ENCODE measurements around the gene DCLK3. TPM values are rescaled to one million over a fixed set of nuclear protein-coding genes. Genes with fewer than 3 reads are reported as not detected.

The DCLK3 gene
- total RNA-seq, 2 experiments from 2014 or later = not detected

DNA sequence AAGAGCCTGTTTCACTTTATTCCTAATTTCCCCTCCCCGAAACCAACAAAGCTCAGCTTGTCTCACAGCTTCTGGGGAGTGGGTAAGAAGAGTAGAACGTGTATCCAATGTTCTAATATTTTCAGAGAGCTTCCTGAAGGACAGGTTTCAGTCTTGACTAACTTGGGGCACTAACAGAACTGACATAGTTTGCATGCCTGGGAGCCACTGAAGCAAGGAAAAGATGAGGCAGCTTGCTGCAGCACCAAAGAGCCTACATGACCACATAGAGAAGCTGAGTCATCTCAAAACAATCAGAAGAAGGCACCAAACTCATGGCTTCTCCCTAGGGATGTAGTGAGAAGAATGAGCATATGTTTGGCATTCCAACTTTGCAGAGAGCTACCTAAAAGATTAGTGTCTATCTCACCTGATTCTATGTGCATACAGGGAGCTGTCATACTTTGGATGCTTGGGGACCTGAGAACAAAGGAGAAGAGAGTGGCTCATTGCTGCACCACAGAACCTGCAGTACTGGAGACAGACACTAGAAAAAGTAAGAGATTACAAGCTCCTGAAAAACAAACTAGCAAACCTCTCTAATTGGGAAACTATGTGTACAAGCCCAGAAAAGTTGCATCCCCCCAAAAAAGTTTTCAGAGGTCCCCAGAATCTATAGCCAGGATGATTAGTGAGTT lies 86.9 kb downstream of the DCLK3 start:
- Mint-ChIP-seq H3K9me3 (peaks cover 24% of the 10 kb centered on the region), H3K4me1 (ENCODE audit: low read depth) (no peaks in the 10 kb centered on the region), H3K27ac (no peak overlapping the region), H3K36me3 (ENCODE audit: low read depth) (no peaks in the 10 kb centered on the region), H3K4me3 (no peak overlapping the region), H3K27me3 (peaks cover 2% of the 10 kb centered on the region)
- DNase-seq (no peak), ATAC-seq (ENCODE audit: poor library complexity) (no peak)
- POLR2A ChIA-PET = no interaction called here
- no peaks in the 10 kb centered on the region for H3K36me3 ChIP-seq (ENCODE audit: insufficient read depth, low read length)
- CTCF ChIA-PET = no interaction called here
- intact Hi-C loops (cut with DNase I, micrococcal nuclease) = no loop called here
- H3K27ac ChIP-seq (ENCODE audit: low read depth in 1 of 2, low read length in 2 of 2) = no peak overlapping the region
- peaks cover 0 to 10% of the 10 kb centered on the region in 2 experiments for H3K27me3 ChIP-seq (ENCODE audit: control insufficient read depth in 1 of 2, insufficient read depth in 2 of 2, low read length in 2 of 2)
- TF ChIP-seq CTCF (IDR thresholded peaks at IDR 0.05) = no peak
- no peak overlapping the region for H3K4me3 ChIP-seq (ENCODE audit: low read length)
- H3K4me1 ChIP-seq (ENCODE audit: insufficient read depth, low read length) = no peaks in the 10 kb centered on the region
- peaks cover 9 to 27% of the 10 kb centered on the region in 2 experiments for H3K9me3 ChIP-seq (ENCODE audit: control insufficient read depth in 1 of 2, insufficient read depth in 1 of 2, low read length in 2 of 2)

GRCh38 chr3:36674816-36675215 lies 89.5 kb downstream of the DCLK3 start:
- Mint-ChIP-seq H3K4me1 (ENCODE audit: low read depth) (no peaks in the 10 kb centered on the region), H3K4me3 (no peak overlapping the region), H3K27ac (no peak overlapping the region), H3K9me3 (peaks cover 11% of the 10 kb centered on the region), H3K27me3 (no peaks in the 10 kb centered on the region), H3K36me3 (ENCODE audit: low read depth) (no peaks in the 10 kb centered on the region)
- Histone ChIP-seq H3K4me3 (ENCODE audit: low read length) (no peak overlapping the region), H3K36me3 (ENCODE audit: insufficient read depth, low read length) (no peaks in the 10 kb centered on the region), H3K27ac (ENCODE audit: low read depth in 1 of 2, low read length in 2 of 2) (no peak overlapping the region), H3K27me3 (ENCODE audit: control insufficient read depth in 1 of 2, insufficient read depth in 2 of 2, low read length in 2 of 2) (peaks cover 0 to 4% of the 10 kb centered on the region in 2 experiments), H3K4me1 (ENCODE audit: insufficient read depth, low read length) (no peaks in the 10 kb centered on the region), H3K9me3 (ENCODE audit: control insufficient read depth in 1 of 2, insufficient read depth in 1 of 2, low read length in 2 of 2) (peaks cover 0 to 20% of the 10 kb centered on the region in 2 experiments)
- ATAC-seq (ENCODE audit: poor library complexity) = no peak
- no peak for TF ChIP-seq CTCF (IDR thresholded peaks at IDR 0.05)
- no peak for DNase-seq
- POLR2A ChIA-PET = no interaction called here
- CTCF ChIA-PET = interaction anchor here (1.2 kb wide), 1 partner anchor 8 kb away, joined by 3 read pairs; no protein-coding TSS in a partner anchor
- intact Hi-C loops (cut with DNase I, micrococcal nuclease) = no loop called here

GRCh38 chr3:36669764-36670163 lies 94.6 kb downstream of the DCLK3 start:
- peaks cover 11% of the 10 kb centered on the region for H3K27me3 Mint-ChIP-seq
- CTCF ChIA-PET = no interaction called here
- TF ChIP-seq CTCF (IDR thresholded peaks at IDR 0.05) = no peak
- Histone ChIP-seq H3K9me3 (ENCODE audit: control insufficient read depth in 1 of 2, insufficient read depth in 1 of 2, low read length in 2 of 2) (no peaks in the 10 kb centered on the region), H3K27ac (ENCODE audit: low read depth in 1 of 2, low read length in 2 of 2) (no peak overlapping the region), H3K36me3 (ENCODE audit: insufficient read depth, low read length) (no peaks in the 10 kb centered on the region), H3K4me3 (ENCODE audit: low read length) (no peak overlapping the region), H3K4me1 (ENCODE audit: insufficient read depth, low read length) (no peaks in the 10 kb centered on the region), H3K27me3 (ENCODE audit: control insufficient read depth in 1 of 2, insufficient read depth in 2 of 2, low read length in 2 of 2) (peaks cover 0 to 2% of the 10 kb centered on the region in 2 experiments)
- DNase-seq (no peak), ATAC-seq (ENCODE audit: poor library complexity) (no peak)
- H3K36me3 Mint-ChIP-seq (ENCODE audit: low read depth) = no peaks in the 10 kb centered on the region
- H3K4me1 Mint-ChIP-seq (ENCODE audit: low read depth) = no peaks in the 10 kb centered on the region
- no peak overlapping the region for H3K4me3 Mint-ChIP-seq
- H3K9me3 Mint-ChIP-seq = no peaks in the 10 kb centered on the region
- H3K27ac Mint-ChIP-seq = no peak overlapping the region
- POLR2A ChIA-PET = no interaction called here
- intact Hi-C loops (cut with DNase I, micrococcal nuclease) = no loop called here
